ENCODE data around the gene TRIM36. TPM values are rescaled to one million over a fixed set of nuclear protein-coding genes. Genes with fewer than 3 reads are reported as not detected.

TRIM36 gene
- polyA plus RNA-seq, 1 donor (not counting 4 experiments of a cell fraction or from before 2014, with no cell fraction given) = 2.4 TPM

DNA sequence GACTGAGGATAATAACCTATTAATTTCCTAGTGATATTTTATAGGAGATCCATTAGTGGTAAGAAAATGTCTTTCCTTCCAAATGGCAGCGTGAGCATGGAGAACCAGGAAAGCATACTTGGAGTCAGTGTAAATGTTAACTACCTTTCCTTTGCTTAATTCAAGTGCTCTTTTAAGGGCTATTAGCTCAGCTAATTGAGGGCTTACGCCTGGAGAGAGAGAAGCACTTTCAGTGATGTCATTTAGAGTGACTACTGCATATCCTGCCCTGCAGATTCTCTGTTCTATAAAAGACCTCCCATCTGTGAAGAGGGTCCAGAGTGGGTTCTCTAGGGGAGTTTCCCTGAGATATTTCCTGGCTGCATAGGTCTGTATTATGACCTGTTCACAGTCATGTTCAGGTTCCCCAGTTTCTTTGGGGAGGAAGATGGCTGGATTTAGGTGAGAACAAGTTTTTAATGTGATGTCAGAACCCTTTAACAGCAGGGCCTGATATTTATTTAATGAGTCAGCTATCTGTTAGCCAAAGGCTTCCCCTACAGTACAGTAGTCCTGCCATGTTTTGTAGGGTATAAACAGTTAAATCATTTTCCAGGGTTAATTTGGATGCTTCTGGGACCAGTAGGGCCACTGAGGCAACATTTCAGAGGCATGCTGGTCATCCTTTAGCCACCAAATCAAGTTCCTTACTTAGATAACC lies 89.6 kb downstream of the TRIM36 start:
- FAIRE-seq (no peak), DNase-seq (ENCODE audit: low read depth, low spot score) (no peak)
- Histone ChIP-seq H3K27me3 (ENCODE audit: control insufficient read depth, extremely low read depth, insufficient read depth, low read length) (no peaks in the 10 kb centered on the region), H3K27ac (ENCODE audit: control insufficient read depth, insufficient read depth, low read length) (no peak overlapping the region), H4K20me1 (ENCODE audit: control insufficient read depth, extremely low read depth, insufficient read depth, low read length) (no peaks in the 10 kb centered on the region), H3K79me2 (ENCODE audit: control insufficient read depth, insufficient read depth, low read length) (no peaks in the 10 kb centered on the region), H3K4me2 (ENCODE audit: control insufficient read depth, extremely low read depth, insufficient read depth, low read depth, low read length) (no peak overlapping the region), H3K4me1 (ENCODE audit: control insufficient read depth, extremely low read depth, insufficient read depth, low read length) (no peaks in the 10 kb centered on the region), H3K9me1 (ENCODE audit: control insufficient read depth, extremely low read depth, insufficient read depth, low read length) (no peaks in the 10 kb centered on the region), H3K36me3 (ENCODE audit: control insufficient read depth in 2 of 2, extremely low read depth in 1 of 2, insufficient read depth in 2 of 2, low read length in 2 of 2) (no peaks in the 10 kb centered on the region), H2AFZ (ENCODE audit: control insufficient read depth, low read length) (no peak overlapping the region), H3K4me3 (ENCODE audit: control insufficient read depth in 2 of 3, extremely low read depth in 1 of 3, insufficient read depth in 2 of 3, low read depth in 1 of 3, low read length in 3 of 3) (no peak overlapping the region), H3K9me3 (ENCODE audit: control insufficient read depth, low read depth, low read length) (no peaks in the 10 kb centered on the region), H3K9ac (ENCODE audit: control insufficient read depth, extremely low read depth, insufficient read depth, low read length) (no peak overlapping the region)
- dilution Hi-C loops (cut with MboI; ENCODE audit: extremely low pct_ligation_motif_present, low sequenced_read_pairs) = no loop called here
- TF ChIP-seq, protein P1, sequence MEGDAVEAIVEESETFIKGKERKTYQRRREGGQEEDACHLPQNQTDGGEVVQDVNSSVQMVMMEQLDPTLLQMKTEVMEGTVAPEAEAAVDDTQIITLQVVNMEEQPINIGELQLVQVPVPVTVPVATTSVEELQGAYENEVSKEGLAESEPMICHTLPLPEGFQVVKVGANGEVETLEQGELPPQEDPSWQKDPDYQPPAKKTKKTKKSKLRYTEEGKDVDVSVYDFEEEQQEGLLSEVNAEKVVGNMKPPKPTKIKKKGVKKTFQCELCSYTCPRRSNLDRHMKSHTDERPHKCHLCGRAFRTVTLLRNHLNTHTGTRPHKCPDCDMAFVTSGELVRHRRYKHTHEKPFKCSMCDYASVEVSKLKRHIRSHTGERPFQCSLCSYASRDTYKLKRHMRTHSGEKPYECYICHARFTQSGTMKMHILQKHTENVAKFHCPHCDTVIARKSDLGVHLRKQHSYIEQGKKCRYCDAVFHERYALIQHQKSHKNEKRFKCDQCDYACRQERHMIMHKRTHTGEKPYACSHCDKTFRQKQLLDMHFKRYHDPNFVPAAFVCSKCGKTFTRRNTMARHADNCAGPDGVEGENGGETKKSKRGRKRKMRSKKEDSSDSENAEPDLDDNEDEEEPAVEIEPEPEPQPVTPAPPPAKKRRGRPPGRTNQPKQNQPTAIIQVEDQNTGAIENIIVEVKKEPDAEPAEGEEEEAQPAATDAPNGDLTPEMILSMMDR (optimal IDR thresholded peaks at IDR 0.05 in 1 of 3, IDR thresholded peaks at IDR 0.05 in 1 of 3, conservative IDR thresholded peaks at IDR 0.05 in 1 of 3; ENCODE audit: extremely low read depth in 1 of 3, insufficient read depth in 2 of 3, low read length in 3 of 3) = no peak
- TF ChIP-seq EZH2 (IDR thresholded peaks at IDR 0.05; ENCODE audit: low read length) = no peak

Other genes starting within 250 kb of the TRIM36 start
- gene PGGT1B, start 93.0 kb upstream of the TRIM36 start, polyA plus RNA-seq = 2.4 to 5.5 TPM (median 4.4 TPM) in 3 replicates
- gene CCDC112, start 126.7 kb upstream of the TRIM36 start, polyA plus RNA-seq = 2.1 to 4.0 TPM (median 3.0 TPM) in 3 replicates